MCF 10A (cell line): ENCODE data around the gene RAC3. TPM values are rescaled to one million over a fixed set of nuclear protein-coding genes. Genes with fewer than 3 reads are reported as not detected.

ENCODE experiments used
- BruUV-seq: library from RNA; stranded (reverse); fragments of 400-500 nt; replicated peaks from 2 replicates; lab custom pipeline; 2021; lab: Mats Ljungman, UMichigan
- CTCF ChIA-PET: fragments of 300-600 bp; sonication (Branson Sonifier 250); formaldehyde crosslinking; extraction: SDS; loops from one replicate; lab custom pipeline; 2021; ENCODE audit warnings: antibody characterized with exemption, inconsistent platforms; lab: Yijun Ruan, JAX
- POLR2A ChIA-PET: fragments of 300-600, 350-650 bp; sonication (Branson Sonifier 250); formaldehyde crosslinking; extraction: SDS; loops from one replicate; lab custom pipeline; 2020; ENCODE audit warnings: antibody characterized with exemption, inconsistent platforms; lab: Yijun Ruan, JAX
- DNase-seq: peaks from one replicate; pipeline ENCODE4 v3.0.0-alpha.2; 2018; ENCODE audit not compliant: unreplicated experiment
- H3K27ac Mint-ChIP-seq: one replicate; pipeline ENCODE4 v1.8.0; 2022; ENCODE audit warnings: mild to moderate bottlenecking, low read depth, mixed read lengths; ENCODE audit not compliant: unreplicated experiment
- H3K27me3 Mint-ChIP-seq: one replicate; pipeline ENCODE4 v1.8.0; 2022; ENCODE audit warnings: mixed read lengths; ENCODE audit not compliant: insufficient read depth, unreplicated experiment
- H3K36me3 Mint-ChIP-seq: one replicate; pipeline ENCODE4 v1.8.0; 2022; ENCODE audit warnings: mild to moderate bottlenecking, moderate library complexity, mixed read lengths; ENCODE audit not compliant: insufficient read depth, unreplicated experiment
- H3K4me1 Mint-ChIP-seq: one replicate; pipeline ENCODE4 v1.8.0; 2022; ENCODE audit warnings: mixed read lengths; ENCODE audit not compliant: insufficient read depth, unreplicated experiment
- H3K4me3 Mint-ChIP-seq: one replicate; pipeline ENCODE4 v1.8.0; 2022; ENCODE audit warnings: mild to moderate bottlenecking, moderate library complexity, mixed read lengths; ENCODE audit not compliant: unreplicated experiment
- H3K9me3 Mint-ChIP-seq: one replicate; pipeline ENCODE4 v1.8.0; 2022; ENCODE audit warnings: mixed read lengths; ENCODE audit not compliant: unreplicated experiment
- intact Hi-C: fragments of 100-400 bp; cut with micrococcal nuclease; formaldehyde crosslinking; loops from 2 replicates; pipeline ENCODE4 v1.14.1; 2022
- total RNA-seq: library from RNA; stranded (reverse); gene quantifications from 2 replicates; pipeline ENCODE4 v1.2.3, GENCODE V29; 2022
- TF ChIP-seq, protein P1 (sequence below): fragments of 200-600 bp; IDR thresholded peaks from one replicate; pipeline ENCODE4 v1.8.0; 2022; ENCODE audit warnings: antibody characterized with exemption, mild to moderate bottlenecking; ENCODE audit not compliant: unreplicated experiment

The RAC3 gene
- total RNA-seq, 1 experiment from 2014 or later, result 9.7 TPM

DNA sequence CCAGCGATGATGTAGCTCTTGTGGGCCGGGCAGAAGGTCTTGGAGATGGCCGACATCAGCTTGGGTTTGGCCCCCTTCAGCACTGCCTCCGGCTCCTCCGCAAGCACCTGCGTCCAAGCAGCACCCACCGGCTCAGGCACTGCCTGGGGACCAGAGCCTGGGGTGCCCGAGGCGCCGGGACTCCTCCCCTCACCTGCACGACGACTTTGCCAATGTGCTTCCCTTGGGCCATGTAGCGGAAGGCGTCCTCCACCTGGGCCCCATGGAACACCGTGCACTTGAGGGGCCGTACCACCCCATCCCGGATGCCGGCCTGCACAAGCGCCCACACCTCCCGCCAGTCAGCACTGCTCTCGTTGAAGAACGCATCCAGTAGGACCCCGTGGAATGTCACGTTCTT, 51.5 kb downstream of the RAC3 start:
- no TSS peak for BruUV-seq
- ChIA-PET CTCF (interaction anchor here (0.6 kb wide), 1 partner anchor 72 kb away, joined by 3 read pairs; no protein-coding TSS in a partner anchor), POLR2A (no interaction called here)

More for the DNA sequence above, 51.5 kb downstream of the RAC3 start:
- H3K27me3 Mint-ChIP-seq, result no peaks in the 10 kb centered on the region
- no peak for DNase-seq
- no peak overlapping the region for H3K27ac Mint-ChIP-seq
- no peaks in the 10 kb centered on the region for H3K4me1 Mint-ChIP-seq
- intact Hi-C loops, result no loop called here
- H3K4me3 Mint-ChIP-seq, result no peak overlapping the region
- H3K9me3 Mint-ChIP-seq, result no peaks in the 10 kb centered on the region
- TF ChIP-seq, protein P1, sequence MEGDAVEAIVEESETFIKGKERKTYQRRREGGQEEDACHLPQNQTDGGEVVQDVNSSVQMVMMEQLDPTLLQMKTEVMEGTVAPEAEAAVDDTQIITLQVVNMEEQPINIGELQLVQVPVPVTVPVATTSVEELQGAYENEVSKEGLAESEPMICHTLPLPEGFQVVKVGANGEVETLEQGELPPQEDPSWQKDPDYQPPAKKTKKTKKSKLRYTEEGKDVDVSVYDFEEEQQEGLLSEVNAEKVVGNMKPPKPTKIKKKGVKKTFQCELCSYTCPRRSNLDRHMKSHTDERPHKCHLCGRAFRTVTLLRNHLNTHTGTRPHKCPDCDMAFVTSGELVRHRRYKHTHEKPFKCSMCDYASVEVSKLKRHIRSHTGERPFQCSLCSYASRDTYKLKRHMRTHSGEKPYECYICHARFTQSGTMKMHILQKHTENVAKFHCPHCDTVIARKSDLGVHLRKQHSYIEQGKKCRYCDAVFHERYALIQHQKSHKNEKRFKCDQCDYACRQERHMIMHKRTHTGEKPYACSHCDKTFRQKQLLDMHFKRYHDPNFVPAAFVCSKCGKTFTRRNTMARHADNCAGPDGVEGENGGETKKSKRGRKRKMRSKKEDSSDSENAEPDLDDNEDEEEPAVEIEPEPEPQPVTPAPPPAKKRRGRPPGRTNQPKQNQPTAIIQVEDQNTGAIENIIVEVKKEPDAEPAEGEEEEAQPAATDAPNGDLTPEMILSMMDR, result no peak
- H3K36me3 Mint-ChIP-seq, result peaks cover 89% of the 10 kb centered on the region

Other genes with a start within 250 kb of the RAC3 start
- gene GCGR, start 227.5 kb upstream of the RAC3 start, total RNA-seq, result not detected in 2 replicates
- 35.6 and 39.2 TPM in 2 replicates for gene MCRIP1, start 198.4 kb upstream of the RAC3 start, total RNA-seq
- gene PPP1R27, start 196.6 kb upstream of the RAC3 start, total RNA-seq, result 0.29 TPM in 1 of 2 replicates, not detected in the other
- gene P4HB, start 171.1 kb upstream of the RAC3 start, total RNA-seq, result 894 and 1,111 TPM in 2 replicates
- gene ARHGDIA, start 160.3 kb upstream of the RAC3 start, total RNA-seq, result 271 and 324 TPM in 2 replicates
- gene ALYREF, start 140.1 kb upstream of the RAC3 start, total RNA-seq, result 114 and 115 TPM in 2 replicates
- 144 and 151 TPM in 2 replicates for gene ANAPC11, start 140.0 kb upstream of the RAC3 start, total RNA-seq
- 0.28 TPM in 1 of 2 replicates, not detected in the other for gene NPB, start 129.4 kb upstream of the RAC3 start, total RNA-seq
- gene PCYT2, start 120.3 kb upstream of the RAC3 start, total RNA-seq, result 26.5 and 26.8 TPM in 2 replicates
- 36.6 and 44.8 TPM in 2 replicates for gene SIRT7, start 113.5 kb upstream of the RAC3 start, total RNA-seq
- 38.1 and 48.9 TPM in 2 replicates for gene MAFG, start 103.9 kb upstream of the RAC3 start, total RNA-seq
- 151 and 154 TPM in 2 replicates for gene PYCR1, start 94.4 kb upstream of the RAC3 start, total RNA-seq
- gene MYADML2, start 84.4 kb upstream of the RAC3 start, total RNA-seq, result not detected in 2 replicates
- not detected in 2 replicates for gene NOTUM, start 70.5 kb upstream of the RAC3 start, total RNA-seq
- gene ASPSCR1, start 54.0 kb upstream of the RAC3 start, total RNA-seq, result 24.9 and 29.7 TPM in 2 replicates
- gene CENPX, start 8.8 kb upstream of the RAC3 start, total RNA-seq, result 27.6 and 35.6 TPM in 2 replicates
- gene LRRC45, start 8.4 kb upstream of the RAC3 start, total RNA-seq, result 2.6 and 3.4 TPM in 2 replicates
- 77.9 and 111 TPM in 2 replicates for gene DCXR, start 6.0 kb downstream of the RAC3 start, total RNA-seq
- 37.9 and 38.0 TPM in 2 replicates for gene RFNG, start 20.1 kb downstream of the RAC3 start, total RNA-seq
- 96.6 and 100 TPM in 2 replicates for gene GPS1, start 20.2 kb downstream of the RAC3 start, total RNA-seq
- 116 and 123 TPM in 2 replicates for gene DUS1L, start 34.1 kb downstream of the RAC3 start, total RNA-seq
- 114 and 120 TPM in 2 replicates for gene FASN, start 66.6 kb downstream of the RAC3 start, total RNA-seq
- gene CCDC57, start 181.2 kb downstream of the RAC3 start, total RNA-seq, result 86.8 and 87.3 TPM in 2 replicates
- gene SLC16A3, start 197.4 kb downstream of the RAC3 start, total RNA-seq, result 268 and 350 TPM in 2 replicates
- gene CSNK1D, start 242.0 kb downstream of the RAC3 start, total RNA-seq, result 191 and 193 TPM in 2 replicates